Liver (tissue), 9 donors: ENCODE data around the gene RASL11A. TPM values are rescaled to one million over a fixed set of nuclear protein-coding genes. Genes with fewer than 3 reads are reported as not detected.
A peak's percentile ranks its signal among the peaks of the same experiment; 100 is the strongest.

Source experiments
- DNase-seq: peaks from one replicate; pipeline ENCODE4 v3.0.0-alpha.2; 2017; ENCODE audit warnings: low spot score
- H3K27ac ChIP-seq, 2 donors: one replicate each; pipeline ENCODE4 v1.7.0; 2013; ENCODE audit warnings: inconsistent platforms in 2 of 2, low read length in 2 of 2, control low read depth in 1 of 2, low read depth in 1 of 2, mild to moderate bottlenecking in 1 of 2
- H3K27me3 ChIP-seq, 4 donors: one replicate each; pipeline versions ENCODE4 v1.6.1 to v1.7.0; 2013; ENCODE audit warnings: low read length in 3 of 4, inconsistent platforms in 1 of 4, mild to moderate bottlenecking in 1 of 4, moderate library complexity in 1 of 4; ENCODE audit not compliant: control insufficient read depth in 4 of 4, insufficient read depth in 4 of 4
- H3K36me3 ChIP-seq, 4 donors: one replicate each; pipeline versions ENCODE4 v1.6.1 to v1.7.0; 2013; ENCODE audit warnings: low read length in 3 of 4, mild to moderate bottlenecking in 3 of 4, low read depth in 1 of 4, moderate library complexity in 1 of 4; ENCODE audit not compliant: control insufficient read depth in 4 of 4, insufficient read depth in 3 of 4
- H3K4me1 ChIP-seq, 4 donors: one replicate each; pipeline versions ENCODE4 v1.6.1 to v1.7.0; 2013; ENCODE audit warnings: low read length in 3 of 4, mild to moderate bottlenecking in 3 of 4, moderate library complexity in 1 of 4; ENCODE audit not compliant: control insufficient read depth in 4 of 4, insufficient read depth in 4 of 4
- H3K4me3 ChIP-seq, 3 donors: one replicate each; pipeline versions ENCODE4 v1.6.1 to v1.7.0; 2013; ENCODE audit warnings: low read length in 3 of 3, control low read depth in 1 of 3, low read depth in 1 of 3, mild to moderate bottlenecking in 1 of 3
- H3K9ac ChIP-seq, 2 donors: one replicate each; pipeline ENCODE4 v1.7.0; 2013; ENCODE audit warnings: low read length in 2 of 2, mild to moderate bottlenecking in 2 of 2, moderate library complexity in 2 of 2, control low read depth in 1 of 2, low read depth in 1 of 2
- H3K9me3 ChIP-seq, 4 donors: one replicate each; pipeline versions ENCODE4 v1.6.1 to v1.7.0; 2013; ENCODE audit warnings: low read length in 3 of 4; ENCODE audit not compliant: control insufficient read depth in 4 of 4
- FOXA1 ChIP-seq: IDR thresholded peaks from 2 replicates; pipeline ENCODE4 v1.6.1; 2016; ENCODE audit warnings: antibody characterized with exemption
- JUND ChIP-seq, 2 donors: IDR thresholded peaks; 2 replicates each; pipeline ENCODE4 v1.6.1; 2016; ENCODE audit warnings: antibody characterized with exemption in 2 of 2
- MAX ChIP-seq: IDR thresholded peaks from 2 replicates; pipeline ENCODE4 v1.6.1; 2016; ENCODE audit warnings: antibody characterized with exemption
- NR2F2 ChIP-seq: IDR thresholded peaks from 2 replicates; pipeline ENCODE4 v1.6.1; 2016; ENCODE audit warnings: antibody characterized with exemption
- RAD21 ChIP-seq, 2 donors: IDR thresholded peaks; 2 replicates each; pipeline ENCODE4 v1.6.1; 2016; ENCODE audit warnings: antibody characterized with exemption in 2 of 2, mild to moderate bottlenecking in 2 of 2
- RXRA ChIP-seq, 2 donors: IDR thresholded peaks; 2 replicates each; pipeline ENCODE4 v1.6.1; 2017 to 2018; ENCODE audit warnings: antibody characterized with exemption in 2 of 2, mild to moderate bottlenecking in 1 of 2
- SP1 ChIP-seq: IDR thresholded peaks from 2 replicates; pipeline ENCODE4 v1.6.1; 2018; ENCODE audit warnings: antibody characterized with exemption, mild to moderate bottlenecking
- YY1 ChIP-seq: IDR thresholded peaks from 2 replicates; pipeline ENCODE4 v1.6.1; 2016; ENCODE audit warnings: antibody characterized with exemption, mild to moderate bottlenecking
- ZBTB33 ChIP-seq: IDR thresholded peaks from 2 replicates; pipeline ENCODE4 v1.6.1; 2016; ENCODE audit warnings: antibody characterized with exemption
- WGBS: extraction: QIAGEN DNeasy Blood & Tissue Kit; methylation state at CpG from one replicate; pipeline ENCODE4 v1.1.7; 2013; 5-methylcytosine and 5-hydroxymethylcytosine counted together
- polyA plus RNA-seq, 2 donors: library from polyadenylated mRNA; stranded (reverse) in 1 of 2; unstranded in 1 of 2; fragments of 200-250 nt in 1 of 2; fragments of >200 nt in 1 of 2; fragmentation: Nextera tagmentation in 1 of 2; extraction: Ambion mirVana in 1 of 2; gene quantifications; one replicate each; pipeline versions ENCODE4 v1.2.1 to v1.2.3, GENCODE V29; 2013 to 2015
- total RNA-seq, 2 donors: library from RNA; depleted of rRNA; stranded (reverse); fragments of >200 nt; gene quantifications; one replicate each; pipeline ENCODE4 v1.2.3, GENCODE V29; 2014
- TF ChIP-seq, protein P1 (sequence below): fragments of 150-350 bp; IDR thresholded peaks from 2 replicates; pipeline ENCODE4 v1.5.1; 2017; ENCODE audit warnings: improper control_type of control experiment, low read depth, low read length; ENCODE audit not compliant: missing input control
- TF ChIP-seq, protein P2 (sequence below): IDR thresholded peaks from 2 replicates; pipeline ENCODE4 v1.6.1; 2016; ENCODE audit warnings: antibody characterized with exemption, mild to moderate bottlenecking
- donor health status: healthy.
- donor health status: healthy.
- donor health status: healthy.
- donor health status: healthy.
- donor health status: healthy.

The RASL11A gene
- total and polyA plus RNA-seq, 4 donors, result 2.5 to 5.6 (median 4.0) TPM

DNA sequence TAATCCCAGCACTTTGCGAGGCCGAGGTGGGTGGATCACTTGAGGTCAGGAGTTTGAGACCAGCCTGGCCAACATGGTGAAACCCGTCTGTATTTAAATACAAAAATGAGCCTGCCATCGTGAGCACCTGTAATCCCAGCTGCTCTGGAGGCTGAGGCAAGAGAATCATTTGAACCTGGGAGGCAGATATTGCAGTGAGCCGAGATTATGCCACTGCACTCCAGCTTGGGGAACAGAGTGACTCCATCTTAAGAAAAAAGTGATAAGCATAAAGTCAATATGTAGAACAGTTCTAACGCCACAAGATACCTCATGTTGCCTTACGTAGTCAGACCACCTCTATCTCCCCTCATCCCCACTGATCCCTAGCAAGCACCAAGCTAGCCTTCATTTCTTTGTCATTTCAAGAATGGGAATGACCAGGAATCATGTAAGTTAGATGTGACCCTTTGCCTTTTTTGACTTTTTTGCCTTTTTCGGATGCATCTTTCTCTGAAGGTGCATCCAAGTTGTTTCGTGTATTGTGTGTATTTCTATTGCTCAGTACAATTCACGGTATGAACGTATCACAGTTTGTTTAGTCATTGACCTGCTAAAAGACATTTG, 12.9 kb upstream of the RASL11A start (continued):
- TF ChIP-seq, protein P1, sequence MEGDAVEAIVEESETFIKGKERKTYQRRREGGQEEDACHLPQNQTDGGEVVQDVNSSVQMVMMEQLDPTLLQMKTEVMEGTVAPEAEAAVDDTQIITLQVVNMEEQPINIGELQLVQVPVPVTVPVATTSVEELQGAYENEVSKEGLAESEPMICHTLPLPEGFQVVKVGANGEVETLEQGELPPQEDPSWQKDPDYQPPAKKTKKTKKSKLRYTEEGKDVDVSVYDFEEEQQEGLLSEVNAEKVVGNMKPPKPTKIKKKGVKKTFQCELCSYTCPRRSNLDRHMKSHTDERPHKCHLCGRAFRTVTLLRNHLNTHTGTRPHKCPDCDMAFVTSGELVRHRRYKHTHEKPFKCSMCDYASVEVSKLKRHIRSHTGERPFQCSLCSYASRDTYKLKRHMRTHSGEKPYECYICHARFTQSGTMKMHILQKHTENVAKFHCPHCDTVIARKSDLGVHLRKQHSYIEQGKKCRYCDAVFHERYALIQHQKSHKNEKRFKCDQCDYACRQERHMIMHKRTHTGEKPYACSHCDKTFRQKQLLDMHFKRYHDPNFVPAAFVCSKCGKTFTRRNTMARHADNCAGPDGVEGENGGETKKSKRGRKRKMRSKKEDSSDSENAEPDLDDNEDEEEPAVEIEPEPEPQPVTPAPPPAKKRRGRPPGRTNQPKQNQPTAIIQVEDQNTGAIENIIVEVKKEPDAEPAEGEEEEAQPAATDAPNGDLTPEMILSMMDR, result no peak

DNA sequence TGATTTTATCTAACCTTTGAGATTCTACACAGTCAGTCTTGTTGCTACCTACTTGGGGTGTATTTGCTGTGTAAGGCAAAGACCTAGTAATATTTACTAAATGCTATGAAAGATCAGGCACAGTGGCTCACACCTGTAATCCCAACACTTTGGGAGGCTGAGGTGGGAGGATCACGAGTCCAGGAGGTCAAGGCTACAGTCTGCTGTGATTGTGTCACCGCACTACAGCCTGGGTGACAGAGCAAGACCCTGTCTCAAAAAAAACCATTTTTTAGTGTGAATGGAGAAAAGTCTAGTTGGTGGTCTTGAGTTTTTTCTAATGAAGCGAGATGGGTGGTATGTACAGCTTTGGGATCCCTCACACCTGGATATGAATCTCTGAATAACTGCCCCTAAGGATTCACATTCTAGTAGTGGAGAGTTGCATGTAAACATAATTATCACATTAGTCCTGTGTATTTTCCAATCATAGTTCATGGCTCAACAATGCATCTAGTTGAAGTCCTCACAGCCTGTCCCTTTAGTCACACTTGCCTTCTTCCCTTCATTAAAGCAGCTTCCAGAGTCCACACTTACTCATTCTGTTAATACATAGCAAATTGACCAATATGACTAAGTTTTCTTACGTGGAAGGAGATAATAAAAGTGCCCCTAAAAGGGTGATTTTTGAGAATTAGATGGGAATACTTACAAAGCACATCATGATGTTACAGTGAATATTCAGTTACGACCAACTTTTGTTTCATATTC, 11.8 kb upstream of the RASL11A start:
- WGBS, result 96% methylated on average over 5 of the region's 5 CpGs
- TF ChIP-seq JUND (IDR thresholded peaks at IDR 0.05) (no peak), YY1 (no peak), MAX (no peak)
- Histone ChIP-seq H3K36me3 (peaks cover 9 to 30% (median 26%) of the 10 kb centered on the region in 4 donors), H3K27ac (peak overlapping the region in 1 of 2 donors; percentile 33), H3K4me1 (peaks cover 3 to 10% (median 8%) of the 10 kb centered on the region in 4 donors), H3K4me3 (no peak overlapping the region), H3K9me3 (no peaks in the 10 kb centered on the region), H3K27me3 (no peaks in the 10 kb centered on the region), H3K9ac (no peak overlapping the region)
- no peak for DNase-seq

GRCh38 chr13:27259831-27260230, 10.8 kb upstream of the RASL11A start:
- no peaks in the 10 kb centered on the region for H3K27me3 ChIP-seq
- peak overlapping the region in 1 of 2 donors; percentile 10 for H3K27ac ChIP-seq
- H3K4me3 ChIP-seq, result no peak overlapping the region
- H3K9me3 ChIP-seq, result no peaks in the 10 kb centered on the region
- H3K4me1 ChIP-seq, result peaks cover under 1 to 9% (median 5%) of the 10 kb centered on the region in 4 donors
- WGBS, result 55% methylated on average over 2 of the region's 2 CpGs
- H3K9ac ChIP-seq, result no peak overlapping the region
- H3K36me3 ChIP-seq, result peaks cover 6 to 23% (median 22%) of the 10 kb centered on the region in 4 donors
- DNase-seq, result no peak
- TF ChIP-seq RXRA (IDR thresholded peaks at IDR 0.05) (no peak), ZBTB33 (no peak), NR2F2 (no peak), JUND (IDR thresholded peaks at IDR 0.05) (no peak), YY1 (no peak), RAD21 (IDR thresholded peaks at IDR 0.05) (no peak), SP1 (no peak), MAX (no peak), FOXA1 (no peak)
- TF ChIP-seq, protein P2, sequence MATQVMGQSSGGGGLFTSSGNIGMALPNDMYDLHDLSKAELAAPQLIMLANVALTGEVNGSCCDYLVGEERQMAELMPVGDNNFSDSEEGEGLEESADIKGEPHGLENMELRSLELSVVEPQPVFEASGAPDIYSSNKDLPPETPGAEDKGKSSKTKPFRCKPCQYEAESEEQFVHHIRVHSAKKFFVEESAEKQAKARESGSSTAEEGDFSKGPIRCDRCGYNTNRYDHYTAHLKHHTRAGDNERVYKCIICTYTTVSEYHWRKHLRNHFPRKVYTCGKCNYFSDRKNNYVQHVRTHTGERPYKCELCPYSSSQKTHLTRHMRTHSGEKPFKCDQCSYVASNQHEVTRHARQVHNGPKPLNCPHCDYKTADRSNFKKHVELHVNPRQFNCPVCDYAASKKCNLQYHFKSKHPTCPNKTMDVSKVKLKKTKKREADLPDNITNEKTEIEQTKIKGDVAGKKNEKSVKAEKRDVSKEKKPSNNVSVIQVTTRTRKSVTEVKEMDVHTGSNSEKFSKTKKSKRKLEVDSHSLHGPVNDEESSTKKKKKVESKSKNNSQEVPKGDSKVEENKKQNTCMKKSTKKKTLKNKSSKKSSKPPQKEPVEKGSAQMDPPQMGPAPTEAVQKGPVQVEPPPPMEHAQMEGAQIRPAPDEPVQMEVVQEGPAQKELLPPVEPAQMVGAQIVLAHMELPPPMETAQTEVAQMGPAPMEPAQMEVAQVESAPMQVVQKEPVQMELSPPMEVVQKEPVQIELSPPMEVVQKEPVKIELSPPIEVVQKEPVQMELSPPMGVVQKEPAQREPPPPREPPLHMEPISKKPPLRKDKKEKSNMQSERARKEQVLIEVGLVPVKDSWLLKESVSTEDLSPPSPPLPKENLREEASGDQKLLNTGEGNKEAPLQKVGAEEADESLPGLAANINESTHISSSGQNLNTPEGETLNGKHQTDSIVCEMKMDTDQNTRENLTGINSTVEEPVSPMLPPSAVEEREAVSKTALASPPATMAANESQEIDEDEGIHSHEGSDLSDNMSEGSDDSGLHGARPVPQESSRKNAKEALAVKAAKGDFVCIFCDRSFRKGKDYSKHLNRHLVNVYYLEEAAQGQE, result no peak
